Gastroesophageal sphincter (tissue), 3 donors: ENCODE data around the gene VPS26C.

Source experiments
- EP300 ChIP-seq: sonication (generic); formaldehyde crosslinking; IDR thresholded peaks from one replicate; pipeline ENCODE4 v1.6.1; 2017; ENCODE audit warnings: antibody characterized with exemption, mild to moderate bottlenecking
- POLR2A ChIP-seq, 2 donors: fragments of 450-650 bp; IDR thresholded peaks; one replicate each; pipeline ENCODE4 v1.6.1; 2017; ENCODE audit warnings: antibody characterized with exemption in 2 of 2, mild to moderate bottlenecking in 2 of 2, moderate library complexity in 1 of 2
- POLR2AphosphoS5 ChIP-seq: sonication (generic); formaldehyde crosslinking; IDR thresholded peaks from one replicate; pipeline ENCODE4 v1.6.1; 2017; ENCODE audit warnings: antibody characterized with exemption
- TF ChIP-seq, protein P1 (sequence below), 4 experiments: fragments of 200-600 bp in 2 of 4; fragments of 450-650 bp in 2 of 4; sonication (generic) in 1 of 4; IDR thresholded peaks; one replicate each; pipeline ENCODE4 v1.5.1; 2017 to 2019; ENCODE audit warnings: antibody characterized with exemption in 4 of 4, mild to moderate bottlenecking in 2 of 4, moderate library complexity in 2 of 4

DNA sequence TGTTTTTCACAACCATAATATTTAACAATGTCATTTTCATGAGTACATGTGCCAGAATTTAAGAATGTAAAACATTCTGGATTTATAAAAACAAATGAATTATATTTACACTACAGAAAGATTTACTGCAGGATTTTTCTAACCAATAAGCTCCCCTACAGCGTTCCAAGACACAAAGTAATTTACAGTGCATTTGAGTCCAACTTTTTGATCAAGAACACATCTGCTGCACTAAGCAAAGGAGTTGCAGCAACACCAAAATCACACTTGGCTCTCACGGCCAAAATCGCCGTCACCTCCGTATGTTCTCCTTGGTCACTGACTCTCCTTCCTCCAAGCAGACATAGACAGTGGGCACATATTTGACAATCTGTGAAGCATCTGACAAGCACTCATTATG, 7.7 kb downstream of the VPS26C start:
- TF ChIP-seq, protein P1, sequence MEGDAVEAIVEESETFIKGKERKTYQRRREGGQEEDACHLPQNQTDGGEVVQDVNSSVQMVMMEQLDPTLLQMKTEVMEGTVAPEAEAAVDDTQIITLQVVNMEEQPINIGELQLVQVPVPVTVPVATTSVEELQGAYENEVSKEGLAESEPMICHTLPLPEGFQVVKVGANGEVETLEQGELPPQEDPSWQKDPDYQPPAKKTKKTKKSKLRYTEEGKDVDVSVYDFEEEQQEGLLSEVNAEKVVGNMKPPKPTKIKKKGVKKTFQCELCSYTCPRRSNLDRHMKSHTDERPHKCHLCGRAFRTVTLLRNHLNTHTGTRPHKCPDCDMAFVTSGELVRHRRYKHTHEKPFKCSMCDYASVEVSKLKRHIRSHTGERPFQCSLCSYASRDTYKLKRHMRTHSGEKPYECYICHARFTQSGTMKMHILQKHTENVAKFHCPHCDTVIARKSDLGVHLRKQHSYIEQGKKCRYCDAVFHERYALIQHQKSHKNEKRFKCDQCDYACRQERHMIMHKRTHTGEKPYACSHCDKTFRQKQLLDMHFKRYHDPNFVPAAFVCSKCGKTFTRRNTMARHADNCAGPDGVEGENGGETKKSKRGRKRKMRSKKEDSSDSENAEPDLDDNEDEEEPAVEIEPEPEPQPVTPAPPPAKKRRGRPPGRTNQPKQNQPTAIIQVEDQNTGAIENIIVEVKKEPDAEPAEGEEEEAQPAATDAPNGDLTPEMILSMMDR (IDR thresholded peaks at IDR 0.05): no peak
- TF ChIP-seq POLR2AphosphoS5: peak; percentile 30
- TF ChIP-seq POLR2A (IDR thresholded peaks at IDR 0.05): no peak
- no peak for TF ChIP-seq EP300
